ENCODE data around the gene CRTC1.

CRTC1 gene

DNA sequence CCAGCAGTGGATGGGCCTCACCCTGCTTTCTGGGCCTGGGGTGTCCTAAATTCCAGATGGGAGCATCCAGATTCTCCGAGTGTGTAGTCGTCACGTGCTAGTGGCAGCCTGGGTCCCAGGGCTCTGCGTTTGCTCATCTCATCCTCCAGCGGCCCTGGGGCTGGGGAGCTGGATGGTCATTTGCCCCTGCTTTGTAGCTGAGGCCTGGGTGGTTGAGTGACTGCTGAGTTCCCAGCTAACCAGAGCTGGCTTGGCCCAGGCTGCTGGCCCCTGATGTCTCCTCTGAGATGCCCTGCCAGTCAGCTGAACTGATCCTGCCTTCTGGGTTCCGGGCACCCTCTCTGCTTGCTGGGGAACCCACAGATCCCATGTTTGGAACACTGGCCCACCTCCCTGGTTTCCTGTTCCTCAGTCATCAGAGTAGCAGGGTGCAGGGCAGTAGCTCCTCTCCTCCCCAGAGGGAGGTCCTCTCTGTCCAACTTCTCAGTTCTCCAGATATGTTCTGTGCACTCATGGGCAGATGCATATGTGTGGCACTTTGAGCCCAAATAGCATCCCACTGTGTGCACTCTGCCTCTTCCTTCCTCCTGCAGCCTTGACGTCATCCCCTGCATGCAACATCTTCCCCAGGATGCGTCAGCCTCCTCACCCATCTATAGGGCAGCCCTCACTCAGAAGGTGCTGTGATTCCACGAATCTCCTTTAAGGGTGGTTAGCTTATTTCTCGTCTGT is 22.4 kb upstream of the CRTC1 start:
- Mint-ChIP-seq H3K4me1 (peaks cover 35% of the 10 kb centered on the region), H3K4me3 (no peak overlapping the region), H3K27ac (no peak overlapping the region), H3K36me3 (no peaks in the 10 kb centered on the region), H3K9me3 (no peaks in the 10 kb centered on the region), H3K27me3 (no peaks in the 10 kb centered on the region)

DNA sequence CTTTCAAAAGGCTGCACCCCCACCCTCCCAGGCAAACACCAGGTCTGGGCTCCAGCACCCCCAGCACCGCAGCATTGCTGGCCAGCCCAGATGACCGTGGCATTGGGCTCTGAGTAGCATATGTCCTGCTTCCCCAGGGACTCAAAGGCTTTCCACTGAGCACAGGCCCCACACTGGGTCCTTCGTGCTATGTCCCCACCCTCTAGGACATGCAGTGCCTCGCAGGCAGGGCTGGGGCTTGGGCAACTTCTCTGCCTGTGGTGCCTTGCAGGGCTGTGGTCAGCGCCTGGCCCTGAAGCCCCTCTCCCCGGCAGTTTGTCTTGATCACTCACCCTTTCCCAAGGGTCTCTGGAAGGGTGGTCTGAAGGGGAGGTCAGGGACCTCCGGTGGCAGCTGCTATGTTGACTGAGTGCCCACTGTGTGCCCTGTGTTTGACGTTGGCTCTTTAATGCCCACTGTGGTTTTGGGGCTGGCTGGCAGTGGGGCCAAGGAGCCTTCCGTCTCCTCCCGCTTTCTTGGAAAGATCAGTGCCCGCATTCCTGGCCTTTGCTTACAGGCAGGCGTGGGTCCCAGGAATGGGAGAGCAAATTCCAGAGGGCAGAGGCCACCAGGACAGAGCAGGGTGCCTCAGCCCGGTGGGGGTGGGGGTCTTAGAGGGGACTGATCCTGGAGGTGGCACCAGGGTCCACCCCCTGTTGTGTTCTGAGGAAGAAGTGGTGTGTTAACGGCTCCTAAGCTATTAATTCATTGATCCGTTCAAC is 20.3 kb upstream of the CRTC1 start:
- peaks cover 26% of the 10 kb centered on the region for H3K4me1 Mint-ChIP-seq
- H3K4me3 Mint-ChIP-seq = no peak overlapping the region

DNA sequence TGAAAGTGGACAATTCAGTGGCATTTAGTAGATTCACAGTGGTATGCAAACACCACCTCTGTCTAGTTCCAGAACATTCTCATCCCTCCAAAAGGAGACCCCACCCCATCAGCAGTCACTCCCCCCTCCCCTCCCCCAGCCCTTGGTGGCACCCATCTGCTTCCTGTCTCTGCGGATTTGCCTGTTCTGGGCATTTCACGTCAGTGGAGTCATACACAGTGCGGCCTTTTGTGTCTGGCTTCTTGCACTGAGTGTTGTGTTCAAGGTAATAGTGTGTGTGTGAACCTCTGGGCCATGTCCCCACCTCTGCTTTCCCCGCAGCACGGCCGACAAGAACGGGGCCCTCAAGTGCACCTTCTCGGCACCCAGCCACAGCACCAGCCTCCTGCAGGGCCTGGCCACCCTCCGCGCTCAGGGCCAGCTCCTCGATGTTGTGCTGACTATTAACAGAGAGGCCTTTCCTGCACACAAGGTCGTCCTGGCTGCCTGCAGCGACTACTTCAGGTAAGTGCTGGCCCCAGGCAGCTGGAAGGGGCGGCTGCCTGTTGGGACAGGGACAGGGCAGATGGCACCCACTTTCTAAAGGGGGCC is 19.4 kb upstream of the CRTC1 start:
- no peak overlapping the region for H3K27ac Mint-ChIP-seq
- peaks cover 17% of the 10 kb centered on the region for H3K4me1 Mint-ChIP-seq
- no peaks in the 10 kb centered on the region for H3K27me3 Mint-ChIP-seq
- no peaks in the 10 kb centered on the region for H3K9me3 Mint-ChIP-seq
- H3K36me3 Mint-ChIP-seq = no peaks in the 10 kb centered on the region
- H3K4me3 Mint-ChIP-seq = no peak overlapping the region

More for the DNA sequence above, 20.3 kb upstream of the CRTC1 start:
- no peaks in the 10 kb centered on the region for H3K9me3 Mint-ChIP-seq
- no peaks in the 10 kb centered on the region for H3K36me3 Mint-ChIP-seq
- no peaks in the 10 kb centered on the region for H3K27me3 Mint-ChIP-seq
- no peak overlapping the region for H3K27ac Mint-ChIP-seq

DNA sequence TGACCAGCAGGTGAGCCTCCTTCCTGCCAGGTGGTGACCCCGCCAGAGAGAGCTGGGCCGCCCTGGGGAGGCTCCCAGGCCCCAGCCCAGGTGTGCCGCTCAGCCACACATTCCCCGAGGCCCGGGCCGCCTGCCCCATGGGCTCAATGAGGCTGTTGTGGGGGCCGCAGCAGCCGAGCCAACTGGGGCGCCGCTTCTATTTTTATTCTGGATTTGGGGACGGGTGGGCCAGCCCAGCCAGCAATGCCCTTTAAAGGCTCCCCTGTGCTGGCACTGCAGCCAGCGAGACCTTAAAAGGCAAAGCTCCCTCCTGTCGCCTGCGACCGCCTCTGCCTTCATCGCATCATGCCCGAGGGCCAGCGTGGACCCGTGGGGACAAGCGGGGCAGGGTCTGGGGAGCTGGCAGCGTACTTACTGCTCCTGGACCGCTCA is 17.7 kb upstream of the CRTC1 start:
- no peaks in the 10 kb centered on the region for H3K36me3 Mint-ChIP-seq
- H3K27me3 Mint-ChIP-seq = no peaks in the 10 kb centered on the region
- no peak overlapping the region for H3K4me3 Mint-ChIP-seq
- H3K9me3 Mint-ChIP-seq = no peaks in the 10 kb centered on the region
- H3K4me1 Mint-ChIP-seq = peaks cover 14% of the 10 kb centered on the region
- H3K27ac Mint-ChIP-seq = no peak overlapping the region

DNA sequence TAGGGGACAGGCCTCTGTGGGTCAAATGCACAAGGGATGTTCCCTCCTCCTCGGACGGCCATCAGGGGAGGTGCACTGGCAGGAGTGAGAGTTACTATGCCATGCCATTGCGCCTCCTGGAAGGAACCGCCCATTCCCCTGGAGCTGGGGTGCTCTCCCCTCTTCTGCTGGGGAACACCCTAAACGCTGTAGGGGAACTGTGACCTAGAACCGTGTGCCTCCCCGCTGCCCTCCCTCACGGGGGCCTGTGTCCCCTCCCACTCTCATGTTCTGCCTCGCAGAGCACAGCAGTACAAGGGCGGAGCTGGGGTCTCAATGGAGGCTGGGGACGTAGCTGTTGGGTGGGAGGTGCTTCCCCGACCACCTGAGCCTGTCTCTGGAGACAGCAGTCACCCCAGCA is 17.2 kb upstream of the CRTC1 start:
- Mint-ChIP-seq H3K4me3 (no peak overlapping the region), H3K27ac (no peak overlapping the region), H3K27me3 (no peaks in the 10 kb centered on the region), H3K4me1 (peaks cover 14% of the 10 kb centered on the region), H3K9me3 (no peaks in the 10 kb centered on the region), H3K36me3 (no peaks in the 10 kb centered on the region)

DNA sequence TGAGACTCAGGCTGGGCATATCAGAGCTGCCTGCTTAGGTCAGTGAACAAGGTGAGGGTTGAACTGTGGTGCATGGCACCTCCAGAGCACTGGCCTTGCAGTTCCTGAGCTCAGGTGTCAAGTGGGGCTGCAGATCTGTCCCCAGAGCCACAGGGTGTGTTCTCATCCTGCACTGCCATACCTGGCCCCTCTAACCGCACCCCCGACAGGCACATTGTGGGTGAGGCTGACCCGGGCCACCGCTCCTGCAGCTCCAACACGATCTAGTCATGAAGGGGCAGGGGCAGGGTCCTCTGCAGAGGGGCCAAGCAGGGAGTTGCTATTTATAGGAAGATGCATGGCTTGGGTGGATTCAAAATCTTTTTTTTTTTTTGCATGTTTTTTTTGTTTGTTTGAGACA is 16.7 kb upstream of the CRTC1 start:
- H3K9me3 Mint-ChIP-seq = no peaks in the 10 kb centered on the region
- H3K27ac Mint-ChIP-seq = no peak overlapping the region
- no peaks in the 10 kb centered on the region for H3K27me3 Mint-ChIP-seq
- H3K36me3 Mint-ChIP-seq = no peaks in the 10 kb centered on the region
- H3K4me3 Mint-ChIP-seq = no peak overlapping the region
- peaks cover 14% of the 10 kb centered on the region for H3K4me1 Mint-ChIP-seq

DNA sequence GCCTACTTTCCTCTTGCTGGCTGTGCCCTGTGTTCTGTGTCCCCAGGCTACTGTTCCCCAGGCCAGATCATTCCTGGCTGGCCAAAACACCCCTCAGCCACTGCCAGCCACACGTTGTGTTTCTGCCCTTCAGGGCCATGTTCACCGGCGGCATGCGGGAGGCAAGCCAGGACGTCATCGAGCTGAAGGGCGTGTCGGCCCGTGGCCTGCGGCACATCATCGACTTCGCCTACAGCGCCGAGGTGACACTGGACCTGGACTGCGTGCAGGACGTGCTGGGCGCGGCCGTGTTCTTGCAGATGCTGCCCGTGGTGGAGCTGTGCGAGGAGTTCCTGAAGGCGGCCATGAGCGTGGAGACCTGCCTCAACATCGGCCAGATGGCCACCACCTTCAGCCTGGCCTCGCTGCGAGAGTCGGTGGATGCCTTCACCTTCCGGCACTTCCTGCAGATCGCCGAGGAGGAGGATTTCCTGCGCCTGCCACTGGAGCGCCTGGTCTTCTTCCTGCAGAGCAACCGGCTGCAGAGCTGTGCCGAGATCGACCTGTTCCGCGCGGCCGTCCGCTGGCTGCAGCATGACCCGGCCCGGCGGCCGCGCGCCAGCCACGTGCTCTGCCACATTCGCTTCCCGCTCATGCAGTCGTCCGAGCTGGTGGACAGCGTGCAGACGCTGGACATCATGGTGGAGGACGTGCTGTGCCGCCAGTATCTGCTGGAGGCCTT is 15.8 kb upstream of the CRTC1 start:
- Mint-ChIP-seq H3K4me1 (peaks cover 14% of the 10 kb centered on the region), H3K9me3 (no peaks in the 10 kb centered on the region), H3K36me3 (no peaks in the 10 kb centered on the region), H3K27ac (no peak overlapping the region), H3K4me3 (no peak overlapping the region), H3K27me3 (no peaks in the 10 kb centered on the region)

DNA sequence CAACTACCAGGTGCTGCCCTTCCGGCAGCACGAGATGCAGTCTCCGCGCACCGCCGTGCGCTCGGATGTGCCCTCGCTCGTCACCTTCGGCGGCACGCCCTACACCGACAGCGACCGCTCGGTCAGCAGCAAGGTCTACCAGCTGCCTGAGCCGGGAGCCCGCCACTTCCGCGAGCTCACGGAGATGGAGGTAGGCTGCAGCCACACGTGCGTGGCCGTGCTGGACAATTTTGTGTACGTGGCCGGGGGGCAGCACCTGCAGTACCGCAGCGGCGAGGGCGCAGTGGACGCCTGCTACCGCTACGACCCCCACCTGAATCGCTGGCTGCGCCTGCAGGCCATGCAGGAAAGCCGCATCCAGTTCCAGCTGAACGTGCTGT is 15.2 kb upstream of the CRTC1 start:
- Mint-ChIP-seq H3K27ac (no peak overlapping the region), H3K9me3 (no peaks in the 10 kb centered on the region), H3K4me3 (no peak overlapping the region), H3K4me1 (peaks cover 9% of the 10 kb centered on the region), H3K36me3 (no peaks in the 10 kb centered on the region), H3K27me3 (no peaks in the 10 kb centered on the region)

DNA sequence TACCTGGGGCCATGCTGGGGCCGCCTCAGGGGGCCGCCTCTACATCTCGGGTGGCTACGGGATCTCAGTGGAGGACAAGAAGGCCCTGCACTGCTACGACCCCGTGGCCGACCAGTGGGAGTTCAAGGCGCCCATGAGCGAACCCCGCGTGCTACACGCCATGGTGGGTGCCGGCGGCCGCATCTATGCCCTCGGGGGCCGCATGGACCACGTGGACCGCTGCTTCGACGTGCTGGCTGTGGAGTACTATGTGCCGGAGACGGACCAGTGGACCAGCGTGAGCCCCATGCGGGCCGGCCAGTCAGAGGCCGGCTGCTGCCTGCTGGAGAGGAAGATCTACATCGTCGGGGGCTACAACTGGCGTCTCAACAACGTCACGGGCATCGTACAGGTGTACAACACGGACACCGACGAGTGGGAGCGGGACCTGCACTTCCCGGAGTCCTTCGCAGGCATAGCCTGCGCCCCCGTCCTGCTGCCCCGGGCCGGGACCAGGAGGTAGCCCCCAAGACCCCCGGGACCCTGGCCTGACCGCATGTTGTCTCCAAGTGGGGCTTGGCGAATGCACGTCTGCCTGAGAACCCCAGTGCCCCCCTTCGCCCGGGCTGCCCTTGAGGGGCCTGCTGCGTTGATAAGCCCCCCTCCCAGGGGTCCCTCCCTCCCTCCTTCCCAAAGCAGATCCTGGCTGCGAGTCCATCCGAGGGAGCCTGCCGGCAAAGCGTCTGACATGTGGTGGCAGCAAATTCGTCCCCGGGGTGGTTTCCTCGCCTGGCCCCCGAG is 14.5 kb upstream of the CRTC1 start:
- no peak overlapping the region for H3K4me3 Mint-ChIP-seq
- no peaks in the 10 kb centered on the region for H3K9me3 Mint-ChIP-seq
- H3K36me3 Mint-ChIP-seq = no peaks in the 10 kb centered on the region
- H3K4me1 Mint-ChIP-seq = peaks cover 4% of the 10 kb centered on the region
- H3K27ac Mint-ChIP-seq = no peak overlapping the region
- H3K27me3 Mint-ChIP-seq = no peaks in the 10 kb centered on the region

DNA sequence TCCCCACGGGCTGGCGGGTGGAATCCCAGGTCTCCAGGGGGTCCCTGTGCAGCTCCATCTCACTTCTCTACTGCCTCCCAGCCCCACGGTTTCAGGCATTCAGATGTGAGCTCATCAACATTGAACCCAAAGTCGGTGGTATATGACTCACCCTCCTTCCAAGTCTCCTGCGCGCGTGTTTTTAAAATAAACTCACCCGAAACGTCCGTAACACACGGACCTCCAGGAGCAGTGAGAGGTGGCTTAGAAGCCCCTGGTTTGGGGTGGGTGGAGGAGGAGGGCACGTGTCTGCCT is 14.0 kb upstream of the CRTC1 start:
- Mint-ChIP-seq H3K27ac (no peak overlapping the region), H3K4me1 (no peaks in the 10 kb centered on the region), H3K27me3 (no peaks in the 10 kb centered on the region), H3K9me3 (no peaks in the 10 kb centered on the region), H3K36me3 (no peaks in the 10 kb centered on the region), H3K4me3 (no peak overlapping the region)

DNA sequence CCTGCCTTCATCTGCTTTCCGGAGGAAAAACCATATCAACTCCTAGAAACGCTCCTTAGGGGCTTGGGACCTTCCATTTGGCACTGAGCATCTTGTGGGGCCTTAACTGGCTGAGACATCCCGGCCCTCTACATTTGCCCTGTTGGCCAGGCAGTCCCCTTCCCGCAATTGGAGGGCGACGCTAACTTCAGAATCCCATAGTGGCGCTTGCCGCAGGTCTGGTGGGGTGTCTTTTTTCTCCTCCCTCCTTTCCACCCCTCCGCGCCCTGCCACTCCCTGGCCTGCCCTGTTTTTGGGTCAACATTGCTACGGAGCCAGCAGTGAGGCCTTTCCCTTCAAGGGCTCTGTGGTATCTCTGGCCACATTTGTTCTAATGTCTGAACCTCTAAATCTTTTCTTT is 13.6 kb upstream of the CRTC1 start:
- no peak overlapping the region for H3K4me3 Mint-ChIP-seq

DNA sequence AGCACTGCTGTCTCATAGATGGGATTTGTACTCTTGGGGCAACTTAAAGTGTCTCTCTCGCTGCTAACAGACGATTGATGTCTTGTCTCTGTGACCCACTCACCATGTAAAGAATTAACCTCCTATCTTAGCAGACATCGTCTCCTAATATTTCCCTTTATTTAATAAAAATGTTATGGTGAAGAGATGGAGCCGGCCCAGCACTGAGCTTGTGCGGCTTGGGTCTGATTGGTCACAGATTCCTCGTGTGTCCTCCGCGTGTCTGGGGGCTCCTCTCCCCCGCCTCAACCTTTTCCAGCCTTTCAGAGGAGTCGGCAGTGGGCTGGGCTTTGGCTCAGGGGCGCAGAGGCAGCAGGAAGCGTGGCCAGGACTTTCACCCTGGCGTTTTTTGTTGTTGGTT is 13.2 kb upstream of the CRTC1 start:
- H3K4me1 Mint-ChIP-seq = no peaks in the 10 kb centered on the region
- no peaks in the 10 kb centered on the region for H3K27me3 Mint-ChIP-seq
- H3K36me3 Mint-ChIP-seq = no peaks in the 10 kb centered on the region
- no peak overlapping the region for H3K4me3 Mint-ChIP-seq
- H3K27ac Mint-ChIP-seq = no peak overlapping the region
- no peaks in the 10 kb centered on the region for H3K9me3 Mint-ChIP-seq

More for the DNA sequence above, 13.6 kb upstream of the CRTC1 start:
- H3K9me3 Mint-ChIP-seq = no peaks in the 10 kb centered on the region
- peak overlapping the region; percentile 57 for H3K27ac Mint-ChIP-seq
- no peaks in the 10 kb centered on the region for H3K27me3 Mint-ChIP-seq
- no peaks in the 10 kb centered on the region for H3K36me3 Mint-ChIP-seq
- H3K4me1 Mint-ChIP-seq = no peaks in the 10 kb centered on the region

DNA sequence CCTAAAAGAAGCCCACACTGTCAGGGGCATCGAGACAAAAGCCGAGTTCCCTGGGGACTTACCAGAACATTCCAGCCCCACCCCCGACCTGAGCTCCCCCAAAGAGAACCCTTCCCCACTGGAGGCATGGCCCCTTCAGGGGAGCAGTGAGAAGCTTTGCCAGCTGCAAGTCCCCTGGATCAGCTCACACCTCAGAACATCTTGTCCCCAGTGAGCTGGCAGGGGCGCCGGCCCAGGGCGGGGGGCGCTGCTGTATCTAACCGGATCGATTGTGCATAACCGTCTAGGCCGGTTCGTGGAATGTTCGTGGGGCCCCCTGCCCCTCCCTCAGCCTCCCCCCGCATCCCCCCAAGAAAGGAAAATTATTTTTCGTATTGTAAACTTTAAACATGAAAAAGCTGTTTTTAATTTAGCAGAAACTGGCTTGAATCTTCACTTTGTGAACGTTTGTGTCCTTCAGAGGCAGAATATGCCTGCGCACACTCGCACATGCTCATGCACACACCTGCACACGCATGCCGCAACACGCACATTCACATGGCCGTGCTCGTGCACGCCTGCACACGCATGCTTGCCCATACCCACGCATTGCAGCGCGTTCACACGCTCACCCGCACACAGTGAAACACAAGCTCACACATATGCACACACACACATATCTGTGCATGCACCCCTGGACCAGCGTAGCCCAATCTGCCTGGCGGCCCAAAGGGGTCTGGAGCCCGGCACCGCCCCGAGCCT is 12.0 kb upstream of the CRTC1 start:
- Mint-ChIP-seq H3K27ac (no peak overlapping the region), H3K36me3 (no peaks in the 10 kb centered on the region), H3K4me3 (no peak overlapping the region), H3K4me1 (no peaks in the 10 kb centered on the region), H3K27me3 (no peaks in the 10 kb centered on the region), H3K9me3 (no peaks in the 10 kb centered on the region)

DNA sequence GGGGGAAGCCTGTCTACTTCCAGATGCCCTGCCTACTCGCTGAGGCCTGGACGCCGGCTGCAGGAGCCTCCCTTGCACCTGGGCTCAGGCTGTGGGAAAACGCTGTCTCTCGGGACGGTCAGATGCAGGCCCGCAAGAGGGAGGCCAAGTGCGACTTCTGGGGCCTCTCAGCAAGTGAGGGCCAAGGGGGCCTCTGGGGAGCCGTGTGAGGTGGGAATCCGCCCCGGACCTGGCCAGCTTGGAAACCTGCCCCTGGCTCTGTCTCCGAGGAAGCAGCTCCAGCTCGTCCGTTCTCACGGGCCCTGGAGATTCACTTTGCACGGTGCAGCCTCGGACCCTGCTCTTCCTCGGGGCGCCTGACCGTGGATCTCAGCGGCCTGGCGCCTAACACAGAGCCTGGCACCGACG is 11.4 kb upstream of the CRTC1 start:
- Mint-ChIP-seq H3K9me3 (no peaks in the 10 kb centered on the region), H3K4me1 (no peaks in the 10 kb centered on the region), H3K4me3 (no peak overlapping the region), H3K36me3 (no peaks in the 10 kb centered on the region), H3K27ac (no peak overlapping the region), H3K27me3 (no peaks in the 10 kb centered on the region)
